Stimulated activated CD4-positive, alpha-beta T cell treated with anti-CD3 and anti-CD28 coated beads, Interleukin-2, amount 100 ng/mL, for 4 hours (primary cell): ENCODE data around the gene NAV2.
"Not testable (repeated sequence)": the region's sequence is repeated elsewhere in the genome, so short reads cannot be mapped to it uniquely, and the experiment has no call there.

Experiments
- DNase-seq: peaks from one replicate; pipeline ENCODE4 v3.0.0-alpha.2; 2020; ENCODE audit warnings: low read depth

NAV2 gene

GRCh38 chr11:19922689-19923035 lies 210.0 kb downstream of the NAV2 start:
- no peak for DNase-seq

GRCh38 chr11:19923626-19924025 lies 211.0 kb downstream of the NAV2 start:
- no peak for DNase-seq

GRCh38 chr11:19924311-19924710 lies 211.7 kb downstream of the NAV2 start:
- no peak for DNase-seq

GRCh38 chr11:19924716-19925115 lies 212.1 kb downstream of the NAV2 start:
- DNase-seq: no peak

- not testable (repeated sequence) for DNase-seq
Measured at GRCh38 chr11:19927403-19927802, 214.8 kb downstream of the NAV2 start.

- DNase-seq: no peak
Measured at GRCh38 chr11:19929147-19929546, 216.5 kb downstream of the NAV2 start.

GRCh38 chr11:19929655-19930054 lies 217.0 kb downstream of the NAV2 start:
- DNase-seq: no peak

- DNase-seq: no peak
Measured at GRCh38 chr11:19931141-19931770, 218.6 kb downstream of the NAV2 start.

GRCh38 chr11:19931771-19932369 lies 219.2 kb downstream of the NAV2 start:
- no peak for DNase-seq

GRCh38 chr11:19933132-19933735 lies 220.6 kb downstream of the NAV2 start:
- DNase-seq: no peak

GRCh38 chr11:19933801-19934488 lies 221.3 kb downstream of the NAV2 start:
- no peak for DNase-seq

GRCh38 chr11:19934828-19935259 lies 222.2 kb downstream of the NAV2 start:
- DNase-seq: no peak

- no peak for DNase-seq
Measured at GRCh38 chr11:19935507-19935906, 222.9 kb downstream of the NAV2 start.

GRCh38 chr11:19936461-19936860 lies 223.8 kb downstream of the NAV2 start:
- no peak for DNase-seq

- no peak for DNase-seq
Measured at GRCh38 chr11:19938169-19938856, 225.7 kb downstream of the NAV2 start.

GRCh38 chr11:19938866-19939265 lies 226.2 kb downstream of the NAV2 start:
- DNase-seq: no peak

GRCh38 chr11:19939415-19939929 lies 226.8 kb downstream of the NAV2 start:
- no peak for DNase-seq

GRCh38 chr11:19940831-19941230 lies 228.2 kb downstream of the NAV2 start:
- DNase-seq: no peak

GRCh38 chr11:19946681-19947080 lies 234.0 kb downstream of the NAV2 start:
- no peak for DNase-seq

- DNase-seq: no peak
Measured at GRCh38 chr11:19947537-19948114, 235.0 kb downstream of the NAV2 start.

GRCh38 chr11:19949606-19950005 lies 237.0 kb downstream of the NAV2 start:
- DNase-seq: no peak

- DNase-seq: no peak
Measured at GRCh38 chr11:19951558-19952115, 239.0 kb downstream of the NAV2 start.
